Measurements from ENCODE around the gene MYOZ2. TPM values are rescaled to one million over a fixed set of nuclear protein-coding genes. Genes with fewer than 3 reads are reported as not detected.

MYOZ2 gene
- total RNA-seq, 2 experiments from 2014 or later: not detected

DNA sequence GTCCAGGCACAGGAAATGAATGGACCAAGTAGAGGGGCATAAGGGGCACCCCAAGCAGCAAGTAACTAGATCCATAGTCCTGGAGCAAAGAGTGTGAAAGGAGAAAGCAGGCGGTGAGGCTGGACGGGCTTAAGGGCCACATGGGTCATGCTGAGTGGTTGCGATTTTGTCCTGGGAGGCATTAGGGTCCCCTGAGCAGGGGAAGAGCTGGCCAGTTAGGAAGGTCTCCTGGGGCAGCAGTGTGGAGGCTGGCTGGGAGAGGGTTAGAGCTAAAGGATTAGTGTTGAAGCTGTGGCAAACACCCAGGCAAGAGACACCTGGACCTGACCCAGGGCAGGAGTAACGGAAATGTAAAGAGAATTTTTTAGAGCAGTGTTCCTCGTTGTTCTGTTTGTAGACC, 26.5 kb downstream of the MYOZ2 start:
- no peaks in the 10 kb centered on the region for H3K27me3 ChIP-seq (ENCODE audit: control insufficient read depth in 1 of 2, insufficient read depth in 2 of 2, low read length in 2 of 2)
- H3K27ac ChIP-seq (ENCODE audit: low read depth in 1 of 2, low read length in 2 of 2): no peak overlapping the region
- H3K9me3 ChIP-seq (ENCODE audit: control insufficient read depth in 1 of 2, insufficient read depth in 1 of 2, low read length in 2 of 2): no peaks in the 10 kb centered on the region
- H3K27ac Mint-ChIP-seq: no peak overlapping the region
- DNase-seq (no peak), ATAC-seq (ENCODE audit: poor library complexity) (no peak)
- peaks cover 11% of the 10 kb centered on the region for H3K27me3 Mint-ChIP-seq
- no peak overlapping the region for H3K4me3 Mint-ChIP-seq
- no peaks in the 10 kb centered on the region for H3K36me3 Mint-ChIP-seq (ENCODE audit: low read depth)
- no peaks in the 10 kb centered on the region for H3K4me1 Mint-ChIP-seq (ENCODE audit: low read depth)
- ChIA-PET CTCF (no interaction called here), POLR2A (no interaction called here)
- no peak for TF ChIP-seq CTCF (IDR thresholded peaks at IDR 0.05)
- H3K9me3 Mint-ChIP-seq: no peaks in the 10 kb centered on the region
- H3K36me3 ChIP-seq (ENCODE audit: insufficient read depth, low read length): no peaks in the 10 kb centered on the region
- H3K4me3 ChIP-seq (ENCODE audit: low read length): no peak overlapping the region
- H3K4me1 ChIP-seq (ENCODE audit: insufficient read depth, low read length): no peaks in the 10 kb centered on the region
- intact Hi-C loops (cut with DNase I, micrococcal nuclease): no loop called here

GRCh38 chr4:119165767-119166166, 30.1 kb downstream of the MYOZ2 start:
- ATAC-seq (ENCODE audit: poor library complexity) (no peak), DNase-seq (no peak)
- Histone ChIP-seq H3K27ac (ENCODE audit: low read depth in 1 of 2, low read length in 2 of 2) (no peak overlapping the region), H3K27me3 (ENCODE audit: control insufficient read depth in 1 of 2, insufficient read depth in 2 of 2, low read length in 2 of 2) (no peaks in the 10 kb centered on the region), H3K4me1 (ENCODE audit: insufficient read depth, low read length) (no peaks in the 10 kb centered on the region), H3K36me3 (ENCODE audit: insufficient read depth, low read length) (no peaks in the 10 kb centered on the region), H3K9me3 (ENCODE audit: control insufficient read depth in 1 of 2, insufficient read depth in 1 of 2, low read length in 2 of 2) (no peaks in the 10 kb centered on the region), H3K4me3 (ENCODE audit: low read length) (no peak overlapping the region)
- no peaks in the 10 kb centered on the region for H3K4me1 Mint-ChIP-seq (ENCODE audit: low read depth)
- H3K27ac Mint-ChIP-seq: no peak overlapping the region
- no peaks in the 10 kb centered on the region for H3K9me3 Mint-ChIP-seq
- peaks cover 9% of the 10 kb centered on the region for H3K27me3 Mint-ChIP-seq
- no peaks in the 10 kb centered on the region for H3K36me3 Mint-ChIP-seq (ENCODE audit: low read depth)
- ChIA-PET POLR2A (no interaction called here), CTCF (interaction anchor here (1.2 kb wide), 1 partner anchor 12 kb away, joined by 3 read pairs; no protein-coding TSS in a partner anchor)
- H3K4me3 Mint-ChIP-seq: no peak overlapping the region
- no peak for TF ChIP-seq CTCF (IDR thresholded peaks at IDR 0.05)
- intact Hi-C loops (cut with DNase I, micrococcal nuclease): no loop called here

- Histone ChIP-seq H3K4me3 (ENCODE audit: low read length) (no peak overlapping the region), H3K9me3 (ENCODE audit: control insufficient read depth in 1 of 2, insufficient read depth in 1 of 2, low read length in 2 of 2) (no peaks in the 10 kb centered on the region), H3K27ac (ENCODE audit: low read depth in 1 of 2, low read length in 2 of 2) (no peak overlapping the region), H3K27me3 (ENCODE audit: control insufficient read depth in 1 of 2, insufficient read depth in 2 of 2, low read length in 2 of 2) (no peaks in the 10 kb centered on the region), H3K4me1 (ENCODE audit: insufficient read depth, low read length) (no peaks in the 10 kb centered on the region), H3K36me3 (ENCODE audit: insufficient read depth, low read length) (no peaks in the 10 kb centered on the region)
- H3K36me3 Mint-ChIP-seq (ENCODE audit: low read depth): no peaks in the 10 kb centered on the region
- no peaks in the 10 kb centered on the region for H3K4me1 Mint-ChIP-seq (ENCODE audit: low read depth)
- ChIA-PET CTCF (no interaction called here), POLR2A (no interaction called here)
- no peak for ATAC-seq (ENCODE audit: poor library complexity)
- H3K27ac Mint-ChIP-seq: no peak overlapping the region
- H3K9me3 Mint-ChIP-seq: no peaks in the 10 kb centered on the region
- no peak overlapping the region for H3K4me3 Mint-ChIP-seq
- no peaks in the 10 kb centered on the region for H3K27me3 Mint-ChIP-seq
- TF ChIP-seq CTCF (IDR thresholded peaks at IDR 0.05): no peak
- intact Hi-C loops (cut with DNase I, micrococcal nuclease): no loop called here
- no peak for DNase-seq
Observed at GRCh38 chr4:119170195-119170594, 34.6 kb downstream of the MYOZ2 start.
